Gastroesophageal sphincter (tissue), 4 donors: ENCODE data around the gene LHFPL2. TPM values are rescaled to one million over a fixed set of nuclear protein-coding genes. Genes with fewer than 3 reads are reported as not detected.

ENCODE experiments used
- ATAC-seq: fragments of 150-250 bp; one replicate; pipeline ENCODE4 v1.9.1; 2016; ENCODE audit warnings: mild to moderate bottlenecking, moderate library complexity
- H3K27ac ChIP-seq, 4 donors: fragments of 200-600 bp; sonication (generic) in 3 of 4; 1 replicate in 3 of 4; 2 replicates in 1 of 4; pipeline ENCODE4 v1.5.1; 2016 to 2019
- H3K27me3 ChIP-seq: fragments of 200-600 bp; sonication (generic); one replicate; pipeline ENCODE4 v1.5.1; 2019
- H3K36me3 ChIP-seq, 2 donors: fragments of 200-600 bp; sonication (generic); one replicate each; pipeline ENCODE4 v1.5.1; 2019; ENCODE audit warnings: control low read depth in 1 of 2
- H3K4me1 ChIP-seq, 3 donors: fragments of 200-600 bp; sonication (generic); 1 replicate in 2 of 3; 2 replicates in 1 of 3; pipeline ENCODE4 v1.5.1; 2016 to 2019; ENCODE audit warnings: control low read depth in 2 of 3
- H3K4me3 ChIP-seq, 2 donors: fragments of 200-600 bp; sonication (generic); one replicate each; pipeline ENCODE4 v1.5.1; 2019; ENCODE audit warnings: mild to moderate bottlenecking in 1 of 2, moderate library complexity in 1 of 2
- H3K9me3 ChIP-seq, 3 donors: fragments of 200-600 bp; sonication (generic); one replicate each; pipeline ENCODE4 v1.5.1; 2017 to 2019; ENCODE audit warnings: control low read depth in 2 of 3
- CTCF ChIP-seq, 4 experiments: fragments of 200-600 bp in 2 of 4; fragments of 450-650 bp in 2 of 4; sonication (generic) in 1 of 4; IDR thresholded peaks; one replicate each; pipeline ENCODE4 v1.5.1; 2017 to 2019; ENCODE audit warnings: antibody characterized with exemption in 4 of 4, mild to moderate bottlenecking in 2 of 4, moderate library complexity in 2 of 4
- EP300 ChIP-seq: sonication (generic); formaldehyde crosslinking; IDR thresholded peaks from one replicate; pipeline ENCODE4 v1.6.1; 2017; ENCODE audit warnings: antibody characterized with exemption, mild to moderate bottlenecking
- POLR2A ChIP-seq, 2 donors: fragments of 450-650 bp; IDR thresholded peaks; one replicate each; pipeline ENCODE4 v1.6.1; 2017; ENCODE audit warnings: antibody characterized with exemption in 2 of 2, mild to moderate bottlenecking in 2 of 2, moderate library complexity in 1 of 2
- POLR2AphosphoS5 ChIP-seq: sonication (generic); formaldehyde crosslinking; IDR thresholded peaks from one replicate; pipeline ENCODE4 v1.6.1; 2017; ENCODE audit warnings: antibody characterized with exemption
- WGBS, 2 donors: methylation state at CpG; one replicate each; pipeline ENCODE4 v1.1.5; 2018; ENCODE audit warnings: low coverage in 1 of 2; 5-methylcytosine and 5-hydroxymethylcytosine counted together
- total RNA-seq, 4 donors: library from RNA; depleted of rRNA; stranded (reverse); fragments of >200 nt; gene quantifications; one replicate each; pipeline ENCODE4 v1.1.0, GENCODE V29; 2016

The LHFPL2 gene
- total RNA-seq, 4 donors from 2014 or later, result 14.9 to 44.2 (median 39.3) TPM

GRCh38 chr5:78523314-78524193 is 125.0 kb downstream of the LHFPL2 start:
- no peak overlapping the region for H3K4me3 ChIP-seq
- TF ChIP-seq EP300 (no peak), POLR2AphosphoS5 (no peak), CTCF (IDR thresholded peaks at IDR 0.05) (no peak), POLR2A (IDR thresholded peaks at IDR 0.05) (no peak)
- H3K4me1 ChIP-seq, result peaks cover 13 to 65% (median 45%) of the 10 kb centered on the region in 3 donors
- no peaks in the 10 kb centered on the region for H3K36me3 ChIP-seq
- peak overlapping the region in 3 of 4 donors; percentile 48 to 72 (median 72) for H3K27ac ChIP-seq
- H3K27me3 ChIP-seq, result no peaks in the 10 kb centered on the region
- ATAC-seq, result no peak
- no peaks in the 10 kb centered on the region for H3K9me3 ChIP-seq
- WGBS, 2 donors, result 57 to 70% methylated on average over 12 to 14 of the region's 15 CpGs

GRCh38 chr5:78522476-78523260 is 125.9 kb downstream of the LHFPL2 start:
- Histone ChIP-seq H3K4me1 (peaks cover 8 to 65% (median 44%) of the 10 kb centered on the region in 3 donors), H3K36me3 (no peaks in the 10 kb centered on the region), H3K9me3 (no peaks in the 10 kb centered on the region), H3K27me3 (no peaks in the 10 kb centered on the region), H3K27ac (peak overlapping the region in 2 of 4 donors; percentile 48 to 72), H3K4me3 (no peak overlapping the region)
- TF ChIP-seq CTCF (IDR thresholded peaks at IDR 0.05) (no peak), POLR2A (IDR thresholded peaks at IDR 0.05) (no peak), EP300 (no peak), POLR2AphosphoS5 (no peak)
- ATAC-seq, result no peak
- 76 to 78% methylated on average over 8 to 9 of the region's 9 CpGs for WGBS, 2 donors

GRCh38 chr5:78521455-78521854 is 127.1 kb downstream of the LHFPL2 start:
- Histone ChIP-seq H3K36me3 (no peaks in the 10 kb centered on the region), H3K27me3 (no peaks in the 10 kb centered on the region), H3K4me3 (no peak overlapping the region), H3K9me3 (no peaks in the 10 kb centered on the region), H3K4me1 (peaks cover 5 to 53% (median 34%) of the 10 kb centered on the region in 3 donors), H3K27ac (no peak overlapping the region)
- TF ChIP-seq POLR2AphosphoS5, result no peak
- no peak for TF ChIP-seq EP300
- TF ChIP-seq CTCF (IDR thresholded peaks at IDR 0.05), result no peak
- no peak for TF ChIP-seq POLR2A (IDR thresholded peaks at IDR 0.05)
- WGBS, 2 donors, result 83 to 100% methylated on average over 2 of the region's 2 CpGs
- no peak for ATAC-seq

GRCh38 chr5:78519198-78519941 is 129.2 kb downstream of the LHFPL2 start:
- WGBS, 2 donors, result 87 to 95% methylated on average over 3 to 7 of the region's 9 CpGs
- peaks cover 5 to 32% (median 22%) of the 10 kb centered on the region in 3 donors for H3K4me1 ChIP-seq
- H3K4me3 ChIP-seq, result no peak overlapping the region
- H3K36me3 ChIP-seq, result no peaks in the 10 kb centered on the region
- no peak for ATAC-seq
- peak overlapping the region; percentile 80 to 87 (median 84) for H3K27ac ChIP-seq
- no peaks in the 10 kb centered on the region for H3K27me3 ChIP-seq
- no peak for TF ChIP-seq CTCF (IDR thresholded peaks at IDR 0.05)
- TF ChIP-seq EP300, result no peak
- no peak for TF ChIP-seq POLR2A (IDR thresholded peaks at IDR 0.05)
- no peak for TF ChIP-seq POLR2AphosphoS5
- H3K9me3 ChIP-seq, result no peaks in the 10 kb centered on the region
